Islet of Langerhans (tissue), 1 donor: Measurements from ENCODE around the gene SV2A.
"Not testable (repeated sequence)": the region's sequence is repeated elsewhere in the genome, so short reads cannot be mapped to it uniquely, and the experiment has no call there.

Source experiments
- FAIRE-seq: peaks from one replicate; lab custom pipeline; 2011; peaks lifted over from hg19 to GRCh38; lab: Jason Lieb, UNC

SV2A gene

DNA sequence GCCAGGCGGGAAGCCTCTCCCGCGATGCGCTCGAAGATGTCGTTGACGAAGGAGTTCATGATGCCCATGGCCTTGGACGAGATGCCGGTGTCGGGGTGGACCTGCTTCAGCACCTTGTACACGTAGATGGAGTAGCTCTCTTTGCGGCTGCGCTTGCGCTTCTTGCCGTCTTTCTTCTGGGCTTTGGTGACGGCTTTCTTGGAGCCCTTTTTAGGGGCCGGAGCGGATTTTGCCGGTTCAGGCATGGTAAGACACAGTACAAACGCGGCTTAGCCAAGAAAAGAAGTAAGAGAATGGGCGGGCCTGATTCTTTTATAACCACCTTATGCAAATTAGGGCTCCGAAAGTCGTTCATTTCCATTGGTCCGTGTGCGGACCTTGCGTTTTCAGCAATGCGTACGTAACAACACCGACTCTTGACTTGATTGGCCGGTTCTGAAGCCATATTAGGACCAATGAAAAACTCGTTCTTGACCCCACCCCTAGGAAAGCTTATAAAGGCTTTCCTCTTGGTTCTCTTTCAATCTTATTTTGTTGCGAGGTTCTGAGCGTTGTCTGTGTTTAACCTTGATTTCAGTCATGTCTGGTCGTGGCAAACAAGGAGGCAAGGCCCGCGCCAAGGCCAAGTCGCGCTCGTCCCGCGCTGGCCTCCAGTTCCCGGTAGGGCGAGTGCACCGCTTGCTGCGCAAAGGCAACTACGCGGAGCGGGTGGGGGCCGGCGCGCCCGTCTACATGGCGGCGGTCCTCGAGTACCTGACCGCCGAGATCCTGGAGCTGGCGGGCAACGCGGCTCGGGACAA is 31.0 kb downstream of the SV2A start:
- FAIRE-seq = peak; percentile 97

- FAIRE-seq = not testable (repeated sequence)
These were observed 31.6 kb downstream of the SV2A start for GRCh38 chr1:149886121-149886395.

DNA sequence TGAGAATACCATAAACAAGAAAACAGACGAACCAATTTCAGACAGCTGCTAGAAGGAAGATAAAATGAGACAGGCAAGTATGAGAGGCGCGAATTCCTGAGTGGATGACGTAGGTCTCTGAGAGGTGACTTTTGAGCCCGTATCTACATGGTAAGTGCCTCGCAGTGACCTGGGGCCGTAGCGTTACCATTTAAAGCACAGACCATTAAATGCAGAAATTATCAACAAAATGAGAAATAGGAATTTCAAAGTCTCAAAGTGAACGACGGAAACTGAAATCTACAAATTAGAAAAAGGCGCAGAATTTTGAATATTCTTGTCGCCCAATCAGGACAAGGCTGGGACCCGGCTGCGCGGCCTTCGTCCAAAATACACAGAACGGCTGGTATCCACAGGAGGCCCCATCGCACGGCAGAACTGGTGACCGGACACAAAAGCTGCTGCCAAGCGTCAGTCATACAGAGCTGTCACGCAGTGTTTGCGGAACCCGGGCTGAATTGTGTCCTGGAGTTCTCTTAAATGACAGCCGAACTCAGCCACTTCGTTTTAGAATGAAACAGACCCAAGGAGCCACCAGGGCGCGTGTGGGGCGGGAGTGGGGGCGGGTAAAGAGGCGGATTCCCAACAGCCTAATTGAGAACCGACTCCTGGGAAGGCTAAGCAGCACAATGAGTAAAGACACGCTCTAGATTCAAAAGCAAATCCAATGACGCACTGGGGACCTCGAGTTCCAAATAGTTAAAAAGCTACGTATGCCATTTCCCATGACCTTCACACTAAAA is 32.1 kb downstream of the SV2A start:
- no peak for FAIRE-seq

DNA sequence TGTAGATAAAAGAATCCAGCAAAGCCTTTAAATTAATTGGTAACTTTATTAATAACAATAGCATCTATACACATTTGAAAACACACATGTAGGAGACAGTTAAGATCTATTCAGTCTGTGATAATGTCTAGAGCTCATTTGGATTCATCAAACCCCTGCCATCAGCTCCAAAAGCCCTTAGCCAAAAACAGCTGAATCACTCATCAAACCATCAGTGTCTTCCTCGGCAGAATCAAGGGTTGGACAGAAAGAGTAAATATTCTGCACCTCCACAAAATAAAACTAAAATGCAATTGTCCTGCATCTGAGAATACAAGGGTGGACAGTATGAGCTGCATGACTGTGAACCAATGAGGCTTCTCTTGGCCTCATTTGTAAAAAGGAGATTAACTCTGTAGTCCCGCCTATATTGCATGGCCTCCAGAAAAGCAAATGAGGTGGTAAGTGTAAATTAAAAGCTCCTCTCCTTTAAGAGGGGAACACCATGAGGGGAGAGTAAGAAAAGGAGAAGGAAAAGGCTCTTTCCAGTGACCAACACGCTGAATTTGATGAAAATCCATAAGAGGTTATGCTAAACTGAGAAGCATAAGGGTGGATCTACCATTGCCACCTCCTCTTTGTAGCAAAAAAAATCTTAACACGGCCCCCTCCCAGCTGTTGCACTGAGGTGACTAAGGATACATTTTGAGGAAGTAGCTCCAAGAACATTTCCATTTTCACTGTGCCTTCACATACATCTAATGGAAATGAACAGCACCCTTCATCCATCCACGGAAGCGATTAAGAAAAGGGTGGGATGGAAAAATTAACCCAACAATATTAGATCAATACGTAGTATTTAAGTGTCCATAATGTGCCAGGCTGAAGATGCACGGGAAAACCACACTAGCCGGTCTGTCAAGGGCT is 33.0 kb downstream of the SV2A start:
- FAIRE-seq = no peak

GRCh38 chr1:149883598-149884247 is 33.9 kb downstream of the SV2A start:
- FAIRE-seq = no peak

DNA sequence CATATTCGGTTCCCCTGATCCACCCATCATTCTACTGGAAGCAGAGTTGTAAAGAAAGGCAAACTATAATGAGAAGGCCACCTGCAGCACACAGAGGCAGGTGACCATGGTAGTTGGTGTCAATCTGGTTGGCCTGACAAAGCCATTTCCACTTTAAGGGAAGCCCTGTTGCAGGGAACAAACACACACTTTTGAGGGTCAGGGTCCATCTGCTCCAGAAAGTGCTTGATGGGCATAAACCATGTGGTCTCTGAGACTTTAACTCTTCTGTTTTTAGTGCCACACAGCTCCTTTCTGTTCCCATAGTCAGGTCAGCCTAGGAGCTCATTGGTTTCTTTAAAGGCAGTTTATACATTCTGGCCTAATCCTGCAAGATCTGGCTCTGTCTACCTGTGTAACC is 35.8 kb downstream of the SV2A start:
- no peak for FAIRE-seq

- FAIRE-seq = no peak
These were observed 38.1 kb downstream of the SV2A start for GRCh38 chr1:149879556-149879955.

DNA sequence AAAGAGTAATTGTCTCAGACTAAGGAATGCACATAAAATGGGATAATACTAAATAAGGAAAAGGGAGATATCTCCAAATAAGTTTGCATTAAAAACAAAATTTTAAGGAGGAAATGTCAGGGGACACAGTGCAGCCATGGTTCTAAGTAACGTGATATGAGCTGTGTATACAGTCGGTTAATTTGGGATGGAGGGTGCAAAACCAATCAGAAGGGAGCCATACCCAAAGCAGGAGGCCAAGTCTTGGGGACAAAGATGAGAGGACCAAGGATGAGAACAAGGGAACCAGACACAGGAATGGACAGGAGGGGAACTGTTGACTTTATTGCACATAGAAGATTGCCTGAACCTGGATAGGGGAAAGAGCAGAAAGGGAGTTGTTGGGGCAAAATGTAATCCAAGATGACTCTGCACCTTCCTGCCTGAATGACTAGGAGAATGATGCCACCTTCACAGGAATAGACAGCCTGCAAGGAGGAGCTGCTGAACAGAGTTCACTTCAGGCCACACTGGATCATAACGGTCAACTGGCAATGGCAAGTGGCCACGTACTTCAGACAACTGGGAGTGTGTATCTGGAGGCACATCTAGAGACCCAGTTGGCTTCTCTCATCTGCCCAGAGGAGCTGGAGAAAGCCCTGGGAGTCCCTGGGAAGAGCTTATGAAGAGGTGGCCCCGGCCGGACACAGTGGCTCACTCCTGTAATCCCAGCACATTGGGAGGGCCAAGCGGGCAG is 40.3 kb downstream of the SV2A start:
- no peak for FAIRE-seq

GRCh38 chr1:149873060-149873459 is 44.6 kb downstream of the SV2A start:
- not testable (repeated sequence) for FAIRE-seq

- FAIRE-seq = not testable (repeated sequence)
These were observed 50.8 kb downstream of the SV2A start for GRCh38 chr1:149866887-149867286.

DNA sequence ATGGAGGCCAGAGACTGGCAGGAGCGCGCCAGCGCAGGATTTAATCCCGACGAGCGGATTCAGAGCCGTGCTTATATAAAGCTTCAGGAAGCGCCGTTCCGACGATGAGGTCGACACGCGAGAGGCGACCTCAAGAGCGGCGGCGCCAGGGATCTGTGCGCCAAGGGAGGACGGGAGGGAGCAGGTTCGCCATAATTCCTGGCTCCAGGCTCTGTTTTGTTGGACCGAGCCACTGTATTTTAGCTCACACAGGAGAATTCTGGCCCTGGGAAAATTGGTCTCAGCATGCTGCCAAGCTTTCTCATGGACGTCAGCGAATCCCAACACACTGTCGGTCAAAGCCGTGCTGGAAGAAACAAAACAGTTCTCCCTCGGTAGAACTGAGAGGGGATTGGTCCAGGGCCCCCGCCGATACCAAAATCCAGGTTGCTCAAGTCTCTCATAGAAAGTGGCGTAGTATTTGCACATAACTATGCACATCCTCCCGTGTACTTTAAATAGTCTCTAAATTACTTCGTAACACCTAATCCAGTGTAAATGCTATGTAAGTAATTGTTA is 56.1 kb downstream of the SV2A start:
- not testable (repeated sequence) for FAIRE-seq

GRCh38 chr1:149860684-149861496 is 56.8 kb downstream of the SV2A start:
- FAIRE-seq = not testable (repeated sequence)

DNA sequence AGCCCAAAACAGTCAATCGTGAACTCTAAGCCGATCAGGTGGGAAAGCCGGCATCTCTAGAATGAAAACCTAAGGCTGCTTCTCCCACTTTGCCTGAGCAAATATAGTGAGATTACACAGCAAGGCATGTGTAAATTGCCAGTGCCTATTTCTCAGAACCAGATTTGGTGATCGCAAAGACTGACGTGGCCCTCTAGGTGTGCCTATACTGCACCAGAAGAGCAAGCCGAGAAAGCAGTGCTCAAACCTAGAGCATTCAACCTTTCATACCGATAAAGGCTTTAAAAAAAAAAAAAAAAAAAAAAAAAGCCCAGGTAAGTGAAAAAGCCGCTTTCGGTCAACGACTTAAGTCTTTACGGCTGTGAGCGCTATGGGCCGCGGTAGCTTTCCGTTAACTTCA is 57.4 kb downstream of the SV2A start:
- FAIRE-seq = not testable (repeated sequence)
